Stimulated activated CD8-positive, alpha-beta memory T cell treated with anti-CD3 and anti-CD28 coated beads, Interleukin-12 subunit alpha, Interleukin-12 subunit beta, amount 100 ng/mL, for 24 hours (primary cell): ENCODE measurements around the gene CLDN16.

Experiments used
- DNase-seq: peaks from one replicate; pipeline ENCODE4 v3.0.0-alpha.2; 2020; ENCODE audit errors: extremely low read depth

CLDN16 gene, protein sequence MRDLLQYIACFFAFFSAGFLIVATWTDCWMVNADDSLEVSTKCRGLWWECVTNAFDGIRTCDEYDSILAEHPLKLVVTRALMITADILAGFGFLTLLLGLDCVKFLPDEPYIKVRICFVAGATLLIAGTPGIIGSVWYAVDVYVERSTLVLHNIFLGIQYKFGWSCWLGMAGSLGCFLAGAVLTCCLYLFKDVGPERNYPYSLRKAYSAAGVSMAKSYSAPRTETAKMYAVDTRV

DNA sequence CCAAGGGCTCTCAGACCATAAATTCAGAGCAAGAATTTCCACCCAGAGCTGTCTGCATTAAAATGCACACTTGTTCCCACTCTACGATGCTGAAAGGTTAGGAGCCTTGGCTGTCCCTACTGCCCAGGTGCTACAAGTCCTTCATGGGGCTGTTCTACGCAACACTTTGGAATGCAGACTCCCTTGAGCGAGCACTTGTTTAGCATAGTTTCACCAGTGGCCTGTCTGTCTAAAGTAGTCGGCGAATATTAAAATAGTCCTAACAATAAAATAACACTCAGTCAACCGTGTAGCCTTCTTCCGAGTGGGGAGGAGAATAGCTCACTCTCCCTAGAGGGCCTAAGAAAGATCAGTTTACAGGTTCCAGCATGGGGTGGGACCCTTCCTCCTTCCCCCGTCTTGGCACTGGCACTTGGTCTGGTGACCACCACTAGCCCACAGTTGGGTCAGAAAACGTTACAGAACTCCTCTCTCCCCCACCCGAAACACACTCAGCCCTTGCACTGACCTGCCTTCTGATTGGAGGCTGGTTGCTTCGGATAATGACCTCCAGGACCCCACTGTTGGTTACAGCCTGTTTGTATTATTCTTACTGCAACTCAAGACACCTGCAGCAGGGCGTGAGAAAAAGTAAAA is at the start of gene CLDN16:
CLDN16 (plus strand) TSS at position 586 of the 636 bp plus-strand sequence. CDS start 167 bp downstream, outside the sequence.
- DNase-seq = no peak

DNA sequence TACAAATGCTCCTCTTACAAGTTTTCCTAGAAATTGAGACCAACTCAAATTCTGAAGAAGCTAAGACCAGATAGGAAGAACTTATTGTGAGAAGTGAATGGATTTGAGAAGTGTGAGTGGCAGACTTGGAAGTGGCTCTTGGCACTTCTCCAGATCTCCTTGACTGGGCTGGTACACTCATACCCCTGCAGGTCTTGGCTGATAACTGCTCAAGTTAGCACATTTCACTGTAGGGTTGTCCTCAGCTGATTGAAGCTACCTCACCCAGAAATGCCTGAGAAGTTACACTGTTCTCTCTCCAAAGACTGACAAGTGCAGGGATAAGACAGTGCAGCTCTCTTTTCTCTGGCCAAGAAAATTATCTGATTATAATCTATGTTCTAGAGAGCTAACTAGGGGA is 49.2 kb upstream of the CLDN16 start:
- DNase-seq = no peak

DNA sequence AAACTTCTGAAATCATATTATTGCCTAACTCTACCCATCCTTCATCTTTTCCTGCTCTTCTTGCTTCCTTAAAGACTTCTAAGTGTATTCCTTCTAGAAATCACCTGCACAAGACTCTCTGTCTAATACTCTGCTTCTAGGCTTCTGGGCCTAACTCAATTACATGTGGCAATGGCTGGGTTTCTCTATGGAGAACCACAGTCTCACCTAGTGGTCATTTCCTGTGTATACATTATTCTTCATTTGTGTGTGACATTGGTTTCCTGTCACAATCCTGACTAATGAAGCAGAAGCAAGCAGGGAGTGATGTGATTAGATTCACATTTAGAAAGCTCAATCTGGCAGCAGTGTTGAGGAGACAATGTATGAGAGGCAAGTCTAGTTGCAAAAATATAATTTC is 48.8 kb upstream of the CLDN16 start:
- no peak for DNase-seq

DNA sequence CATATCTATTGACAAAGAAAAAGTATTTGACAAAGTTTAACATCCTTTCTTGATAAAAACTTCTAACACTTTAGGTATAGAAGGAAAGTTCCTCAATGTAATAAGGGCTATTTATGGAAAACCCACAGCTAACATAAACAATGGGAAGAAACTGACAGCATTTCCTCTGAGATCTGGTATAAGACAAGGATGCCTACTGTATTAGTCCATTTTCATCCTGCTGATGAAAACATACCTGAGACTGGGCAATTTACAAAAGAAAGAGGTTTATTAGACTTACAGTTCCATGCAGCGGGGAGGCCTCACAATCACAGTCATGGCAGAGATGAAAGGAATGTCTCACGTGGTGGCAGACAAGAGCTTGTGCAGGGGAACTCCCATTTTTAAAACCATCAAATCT is 47.9 kb upstream of the CLDN16 start:
- no peak for DNase-seq

DNA sequence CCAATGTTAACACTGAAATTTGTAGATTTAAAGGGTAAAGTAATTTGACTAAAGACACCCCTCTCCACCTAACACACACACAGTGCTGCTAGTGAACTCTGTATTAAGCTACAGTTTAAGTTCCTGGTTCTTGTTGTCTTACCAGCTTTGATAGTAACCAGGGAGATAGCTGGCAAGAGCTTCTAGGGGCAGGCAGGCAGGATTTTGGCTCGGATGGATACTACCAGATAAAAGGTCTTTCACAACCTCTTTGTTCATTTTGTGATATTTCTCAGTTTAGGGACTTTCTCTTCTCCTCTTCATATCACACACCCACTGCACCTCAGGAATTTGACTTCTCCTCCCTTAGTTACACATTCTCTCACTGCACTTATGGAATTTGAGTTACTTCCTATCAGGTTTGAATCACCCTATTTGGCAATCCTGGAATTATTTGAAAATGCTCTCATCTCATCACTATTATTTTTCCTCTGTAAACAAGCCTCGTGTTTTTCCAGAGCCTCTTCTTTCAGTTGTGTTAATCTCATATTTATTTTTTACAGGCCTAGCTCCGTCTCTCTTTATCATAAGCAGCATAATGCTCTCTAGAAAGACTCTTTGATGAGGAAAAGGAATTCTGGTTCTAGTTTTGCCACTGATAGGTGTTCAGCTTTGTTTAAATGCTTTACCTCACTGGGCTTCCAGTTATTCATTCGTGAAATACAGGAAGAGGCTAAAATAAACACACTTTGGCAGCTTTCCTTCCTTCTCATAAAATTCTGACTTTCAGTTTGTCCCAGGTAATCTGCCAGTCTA is 42.7 kb upstream of the CLDN16 start:
- DNase-seq = no peak

DNA sequence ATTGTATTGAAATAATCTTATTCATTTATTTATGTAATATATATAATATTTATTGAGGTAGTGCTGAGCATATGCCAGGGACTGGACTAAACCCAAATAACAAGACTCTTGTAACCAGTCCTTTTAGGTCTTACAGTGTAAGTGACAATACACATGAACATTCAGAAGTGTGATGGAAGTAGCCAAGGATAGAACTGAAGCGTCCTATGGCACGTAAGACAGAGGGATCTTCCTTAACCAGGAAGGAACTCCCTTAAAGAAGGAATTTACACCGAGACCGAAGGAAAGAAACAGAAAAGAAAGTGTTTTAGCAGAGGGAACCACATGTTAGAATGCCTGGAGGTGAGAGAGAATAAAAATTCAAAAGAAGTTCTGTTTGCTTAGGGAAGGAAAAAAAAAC is 42.1 kb upstream of the CLDN16 start:
- no peak for DNase-seq

DNA sequence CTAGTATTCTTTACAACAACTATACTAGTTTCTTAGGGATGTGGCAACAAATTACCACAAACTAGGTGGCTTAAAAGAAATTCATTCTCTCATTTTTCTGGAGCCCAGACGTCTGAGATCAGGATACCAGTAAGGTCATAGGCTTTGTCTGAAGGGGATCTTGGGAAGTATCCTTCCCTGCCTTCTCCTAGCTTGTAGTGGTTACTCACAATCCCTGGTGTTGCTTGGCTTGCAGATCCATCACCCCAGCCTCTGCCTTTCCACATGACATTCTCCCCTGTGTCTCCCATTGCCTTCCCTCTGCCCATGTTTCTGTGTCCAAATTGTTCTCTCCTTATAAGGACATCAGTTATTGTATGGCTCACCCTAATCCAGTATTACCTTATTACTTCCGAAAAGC is 41.4 kb upstream of the CLDN16 start:
- no peak for DNase-seq

DNA sequence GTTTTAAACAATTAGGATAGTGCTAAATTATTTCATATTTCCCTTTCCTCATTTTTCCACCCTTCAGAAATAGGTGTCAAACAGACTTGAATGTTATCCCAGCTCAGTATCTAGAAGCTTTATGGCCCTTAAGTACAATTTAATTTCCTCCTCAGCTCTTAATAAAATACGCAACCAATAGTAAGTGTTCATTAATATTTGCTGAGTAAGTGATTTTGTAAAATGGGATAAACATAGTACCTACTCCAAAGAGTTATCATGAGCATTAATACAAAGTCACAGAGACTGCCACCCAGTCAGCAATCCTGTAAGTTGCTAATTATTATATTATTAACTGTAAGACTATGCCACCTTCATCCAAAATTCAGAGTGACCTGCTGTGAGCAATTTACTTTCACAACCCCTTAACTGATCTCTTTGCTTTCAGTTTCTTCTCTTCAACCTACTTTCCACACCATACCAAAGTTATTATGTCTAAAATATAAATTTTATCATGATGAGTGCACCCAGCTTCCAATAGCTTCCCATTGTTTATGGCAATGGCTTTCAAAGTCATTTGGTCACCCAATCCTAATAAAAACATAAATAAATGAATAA is 35.0 kb upstream of the CLDN16 start:
- no peak for DNase-seq

DNA sequence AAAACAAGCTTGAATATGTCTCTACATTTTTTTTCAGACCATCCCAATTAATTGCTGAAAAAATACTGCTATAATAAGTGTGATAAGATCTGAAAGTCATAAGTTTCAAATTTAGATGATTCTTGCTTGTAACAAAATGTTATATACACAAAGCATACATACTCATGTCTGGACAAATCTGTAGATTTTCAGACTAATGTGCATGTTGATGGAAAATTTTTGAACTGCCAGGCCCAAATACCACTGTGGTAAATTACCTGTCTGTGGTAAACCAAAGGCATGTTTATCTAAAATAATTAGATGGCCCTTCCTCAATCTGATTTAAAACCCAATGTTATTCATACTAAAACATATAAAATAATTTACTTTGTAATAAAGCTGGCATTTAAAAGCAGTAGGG is 31.7 kb upstream of the CLDN16 start:
- no peak for DNase-seq

DNA sequence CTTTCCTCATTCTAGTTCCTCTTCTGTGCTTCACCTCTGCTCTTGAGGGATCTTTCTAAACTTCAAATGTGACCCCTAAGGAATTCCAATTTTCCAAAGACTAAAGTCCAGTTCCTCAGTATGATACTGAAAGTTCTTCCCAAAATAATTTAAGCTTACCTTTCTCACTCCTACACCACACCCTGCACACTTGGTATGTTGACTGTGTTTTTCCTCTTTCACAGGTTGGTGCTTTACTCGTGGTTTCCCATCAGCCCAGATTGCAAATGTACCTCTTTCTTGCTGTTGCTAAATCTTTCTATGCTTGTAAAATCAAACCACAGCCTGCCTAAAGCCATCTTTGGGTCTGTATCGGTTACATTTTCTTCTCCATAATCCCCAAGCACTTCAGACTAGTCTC is 30.5 kb upstream of the CLDN16 start:
- no peak for DNase-seq

DNA sequence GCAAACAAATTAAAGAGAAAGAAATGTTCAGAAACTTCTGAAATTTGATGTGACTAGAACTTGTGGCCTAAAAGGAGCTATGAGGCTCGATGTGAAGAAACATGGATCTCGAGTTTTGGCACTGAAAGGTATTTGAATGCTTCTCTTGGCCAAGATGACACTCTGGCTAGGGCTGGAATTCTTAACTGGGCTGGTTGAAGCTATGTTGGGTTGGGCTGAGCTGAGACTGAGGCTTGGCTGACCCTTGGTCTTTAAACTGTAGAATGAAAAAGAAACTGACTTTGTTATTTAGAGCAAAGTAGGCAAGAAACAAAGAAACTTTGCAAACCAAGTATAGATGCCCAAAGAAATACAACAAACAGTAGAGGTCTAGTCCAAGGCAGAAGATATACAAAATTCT is 28.1 kb upstream of the CLDN16 start:
- no peak for DNase-seq

DNA sequence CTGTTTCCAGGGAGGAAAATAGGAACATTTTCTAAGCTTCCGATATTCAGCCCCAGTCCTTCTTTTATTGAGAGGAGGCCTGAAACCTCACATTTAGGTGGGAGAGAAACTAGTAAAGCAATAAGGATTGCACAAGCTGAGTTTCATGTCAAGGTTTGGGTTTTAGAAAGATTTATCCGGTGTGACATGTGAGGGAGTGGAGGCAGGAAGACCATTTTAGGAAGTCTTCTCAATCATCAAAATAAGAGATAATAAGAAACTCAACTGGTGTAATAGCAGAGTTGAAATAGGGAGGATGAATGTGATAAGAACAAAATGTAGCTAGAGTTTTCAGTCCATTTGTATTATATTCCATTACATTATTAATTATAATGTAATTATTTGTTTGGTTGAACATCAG is 27.7 kb upstream of the CLDN16 start:
- DNase-seq = no peak

DNA sequence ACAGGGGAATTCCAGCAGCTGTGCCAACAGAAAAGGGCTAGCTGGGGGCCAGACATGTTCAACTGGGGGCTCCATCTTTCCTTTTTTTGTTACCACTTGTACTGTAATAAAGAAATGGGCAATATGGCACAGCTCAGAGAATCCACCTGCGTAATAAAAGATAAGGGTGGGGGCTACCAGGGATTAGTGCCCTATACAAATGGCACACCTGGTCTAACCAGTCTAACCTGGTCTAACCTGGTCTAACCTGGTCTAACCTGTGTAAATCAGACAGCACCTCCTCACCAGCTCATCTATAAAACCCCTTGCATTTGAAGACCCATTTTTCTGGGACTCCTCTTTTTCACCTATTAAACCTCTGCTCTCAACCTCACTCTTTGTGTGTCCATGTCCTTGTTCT is 26.2 kb upstream of the CLDN16 start:
- DNase-seq = no peak

DNA sequence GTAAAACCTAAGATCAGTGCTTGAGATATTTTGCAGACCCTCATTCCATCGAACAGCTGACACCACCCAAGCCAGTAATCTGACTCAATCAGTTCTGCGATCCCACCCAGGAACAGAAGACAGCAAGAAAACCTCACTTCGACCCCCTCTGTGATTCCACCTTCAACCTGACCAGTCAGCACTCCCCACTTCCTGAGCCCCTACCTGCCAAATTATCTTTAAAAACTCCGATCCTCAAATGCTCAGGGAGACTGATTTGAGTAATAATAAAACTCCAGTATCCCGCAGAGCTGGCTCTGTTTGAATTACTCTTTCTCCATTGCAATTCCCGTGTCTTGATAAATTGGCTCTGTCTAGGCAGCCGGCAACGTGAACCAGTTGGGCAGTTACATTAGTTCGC is 25.7 kb upstream of the CLDN16 start:
- no peak for DNase-seq

DNA sequence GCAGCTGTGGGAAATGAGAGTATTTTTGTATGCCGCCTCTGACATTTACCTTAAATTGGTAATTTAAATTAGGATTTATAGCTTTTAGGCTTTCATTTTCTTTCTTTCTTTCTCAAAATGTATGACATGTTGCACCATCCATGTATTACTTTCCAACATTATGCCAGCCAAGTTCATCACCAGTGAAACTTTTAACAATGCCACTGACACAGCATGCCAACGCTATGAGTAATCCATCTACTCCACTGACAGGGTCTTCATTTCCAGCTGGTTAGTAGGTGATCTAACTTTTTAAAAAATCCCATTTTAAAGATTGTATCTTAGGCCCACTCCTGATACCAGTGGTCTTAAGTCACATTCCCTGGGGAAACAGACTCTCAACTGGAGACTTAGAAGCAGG is 21.8 kb upstream of the CLDN16 start:
- DNase-seq = no peak

DNA sequence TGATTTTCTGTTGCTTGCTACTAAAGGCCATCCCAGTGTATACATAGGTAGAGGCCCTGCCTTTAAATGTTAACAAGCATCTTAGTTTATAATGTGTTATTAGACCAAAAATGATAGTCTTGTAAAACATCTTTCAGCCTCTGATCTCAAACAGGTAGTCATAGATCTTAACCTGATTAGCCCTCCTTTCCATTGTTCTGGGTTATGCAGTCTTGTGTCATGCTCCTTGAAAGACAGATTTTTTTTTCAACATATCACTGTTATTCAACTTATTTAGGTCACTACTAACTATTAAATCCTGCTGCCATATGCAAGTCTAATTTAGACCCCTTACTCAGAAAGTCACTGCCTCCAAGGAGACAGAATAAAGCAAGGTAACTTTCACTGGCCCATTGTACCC is 19.1 kb upstream of the CLDN16 start:
- DNase-seq = no peak

DNA sequence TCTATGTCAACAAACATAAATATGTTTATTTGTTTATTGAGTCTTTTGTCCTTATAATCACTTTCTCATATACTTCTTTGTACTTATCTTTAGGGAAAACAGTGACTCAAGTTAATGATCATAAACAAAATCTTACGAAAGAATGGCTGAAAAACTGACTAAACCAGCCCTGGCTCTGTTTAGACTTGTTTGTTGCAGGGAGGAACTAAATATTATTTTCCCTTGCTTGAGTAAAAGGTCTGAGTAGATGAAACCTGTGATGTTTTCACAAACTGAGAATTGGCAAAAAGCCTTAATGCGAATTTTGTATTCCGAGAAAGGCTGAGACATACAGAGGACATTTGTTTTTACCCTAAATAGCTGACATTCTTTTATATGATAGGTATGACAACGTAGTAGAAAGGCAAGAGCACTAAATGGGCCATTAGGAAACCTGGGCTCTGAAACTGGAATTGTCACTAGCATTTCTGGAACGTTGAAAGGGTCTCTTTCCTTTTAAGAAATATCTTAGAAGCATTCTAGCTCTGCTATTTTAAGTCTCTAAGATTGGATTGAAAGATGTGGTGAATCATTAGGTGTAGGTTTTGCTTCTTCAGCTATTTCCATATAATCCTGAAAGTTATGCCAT is 18.2 kb upstream of the CLDN16 start:
- DNase-seq = no peak

DNA sequence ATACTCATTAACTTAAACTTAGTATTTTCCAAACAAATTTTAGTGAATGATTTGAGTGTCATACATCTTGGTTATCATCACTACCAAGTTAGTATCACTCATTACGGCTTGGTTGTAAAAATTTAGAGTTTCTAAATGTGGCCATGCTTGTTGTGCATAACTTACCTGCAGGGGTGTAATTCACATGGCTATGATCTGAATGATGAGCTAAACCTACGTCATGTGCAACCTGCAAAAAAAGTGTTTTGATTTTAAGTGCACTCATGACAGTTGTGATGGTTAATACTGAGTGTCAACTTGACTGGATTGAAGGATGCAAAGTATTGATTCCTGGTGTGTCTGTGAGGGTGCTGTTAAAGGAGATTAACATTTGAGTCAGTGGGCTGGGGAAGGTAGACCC is 17.6 kb upstream of the CLDN16 start:
- DNase-seq = no peak

DNA sequence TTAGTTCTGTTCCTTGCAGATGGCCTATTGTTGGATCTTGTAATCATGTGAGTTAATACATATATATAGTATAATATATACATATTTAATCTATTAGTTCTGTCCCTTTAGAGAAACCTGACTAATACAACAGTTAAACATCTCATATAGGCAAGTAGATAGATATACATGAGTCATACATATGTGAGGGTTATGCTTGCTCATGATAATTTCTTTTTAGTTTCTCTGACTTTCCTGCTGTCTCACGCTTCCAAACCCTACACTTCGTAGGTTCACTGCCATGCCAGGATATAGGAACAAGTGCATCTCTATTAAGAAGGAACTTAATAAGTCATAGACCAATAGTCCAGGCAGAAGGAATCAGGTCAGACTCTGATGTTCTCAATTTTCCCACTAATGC is 16.8 kb upstream of the CLDN16 start:
- no peak for DNase-seq

DNA sequence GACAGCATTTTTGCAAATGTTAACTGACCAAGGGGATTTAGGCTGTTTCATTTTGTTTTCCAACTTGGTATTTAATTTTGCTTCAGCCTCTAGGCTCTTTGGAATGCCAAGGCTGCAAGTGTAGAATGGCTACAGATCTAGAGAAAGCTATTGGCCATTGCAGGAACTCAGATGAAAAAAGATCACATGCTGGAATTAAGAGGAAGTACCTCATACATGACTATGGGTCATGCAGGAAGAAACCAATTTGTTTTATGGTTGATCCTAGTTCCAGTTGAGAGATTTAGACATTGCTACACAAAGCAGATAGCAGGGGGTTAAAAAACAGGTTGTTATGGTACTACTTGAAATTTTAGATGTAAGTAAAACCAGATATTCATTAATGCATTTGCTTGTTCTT is 12.7 kb upstream of the CLDN16 start:
- no peak for DNase-seq

DNA sequence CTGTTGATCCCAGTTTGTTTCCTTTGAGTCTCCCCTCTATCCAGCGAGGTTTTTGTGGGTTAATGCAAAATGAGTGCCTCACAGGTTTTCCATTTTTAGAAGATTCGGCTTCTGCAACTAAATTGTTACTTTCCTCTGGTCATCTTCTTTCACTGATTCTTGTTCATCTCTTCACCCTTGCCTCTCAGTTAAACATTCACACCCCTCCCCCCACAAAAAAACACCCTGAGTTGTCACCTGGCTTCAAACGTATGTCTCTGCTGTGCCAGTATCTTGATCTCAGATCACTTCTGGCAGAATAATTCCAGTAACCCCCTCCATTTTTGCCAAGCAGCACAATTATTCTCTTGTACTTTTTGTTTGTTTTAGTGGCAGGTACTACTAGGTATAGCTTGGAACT is 12.3 kb upstream of the CLDN16 start:
- DNase-seq = no peak

DNA sequence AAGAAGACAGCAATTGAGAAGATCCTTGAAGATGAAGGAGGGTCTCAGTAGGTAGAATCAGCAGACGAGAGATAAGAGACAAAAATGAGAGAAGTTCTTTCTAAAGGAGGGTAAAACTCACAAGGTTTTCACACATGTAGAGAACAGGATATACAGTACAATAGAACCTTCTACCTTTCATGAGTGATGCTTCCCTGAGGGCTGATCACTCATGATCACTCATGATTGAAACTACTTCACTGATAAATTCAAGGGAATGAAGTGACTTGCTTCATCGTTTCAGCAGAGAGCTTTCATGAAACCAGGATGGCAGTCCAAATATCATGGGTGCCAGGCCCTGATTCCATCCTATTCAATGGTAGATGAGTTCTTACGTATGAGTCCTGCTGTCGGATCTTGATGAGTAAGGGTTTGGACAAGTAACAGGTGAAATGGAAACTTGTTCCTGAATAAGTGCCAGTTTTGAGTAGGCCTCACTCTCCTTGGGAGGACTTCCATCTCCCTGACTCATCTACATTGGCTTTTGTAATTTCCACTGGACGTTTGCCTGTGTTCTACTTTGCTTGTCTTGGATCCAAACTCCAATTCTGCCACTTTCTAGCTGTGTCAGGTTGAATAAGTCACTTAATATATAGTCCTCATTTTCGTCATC is 9.6 kb upstream of the CLDN16 start:
- no peak for DNase-seq
